WTC11 (cell line): ENCODE measurements around the gene NOP14. TPM values are rescaled to one million over a fixed set of nuclear protein-coding genes. Genes with fewer than 3 reads are reported as not detected.

Experiments used
- ATAC-seq: fragments of 200-7000 bp; cut with Tn5 transposase; 2 replicates; pipeline ENCODE4 v1.10.0; 2021; ENCODE audit warnings: mild to moderate bottlenecking, moderate library complexity
- CTCF ChIA-PET: fragments of 300-600 bp; sonication (Branson Sonifier 250); formaldehyde crosslinking; loops from one replicate; lab custom pipeline; 2021; ENCODE audit warnings: antibody characterized with exemption; lab: Charles Lee
- POLR2A ChIA-PET: fragments of 350-600 bp; sonication (Branson Sonifier 250); formaldehyde crosslinking; loops from one replicate; lab custom pipeline; 2021; ENCODE audit warnings: antibody characterized with exemption; lab: Charles Lee
- DNase-seq: peaks from one replicate; pipeline ENCODE4 v3.0.0; 2021; ENCODE audit warnings: low spot score
- H3K27ac Mint-ChIP-seq: 2 replicates; pipeline ENCODE4 v1.8.0; 2021; ENCODE audit warnings: mixed read lengths
- H3K27me3 Mint-ChIP-seq: 2 replicates; pipeline ENCODE4 v1.8.0; 2021; ENCODE audit warnings: low read depth, mild to moderate bottlenecking, moderate library complexity, mixed read lengths
- H3K36me3 Mint-ChIP-seq: 2 replicates; pipeline ENCODE4 v1.8.0; 2021; ENCODE audit warnings: mixed read lengths
- H3K4me1 Mint-ChIP-seq: 2 replicates; pipeline ENCODE4 v1.8.0; 2022; ENCODE audit warnings: mixed read lengths
- H3K4me3 Mint-ChIP-seq: 2 replicates; pipeline ENCODE4 v1.8.0; 2021; ENCODE audit warnings: mild to moderate bottlenecking, moderate library complexity, mixed read lengths
- H3K9me3 Mint-ChIP-seq: 2 replicates; pipeline ENCODE4 v1.8.0; 2021; ENCODE audit warnings: mixed read lengths
- KAT7 ChIP-seq: sonication (generic); formaldehyde crosslinking; IDR thresholded peaks from 2 replicates; pipeline ENCODE4 v1.8.1; 2023; ENCODE audit warnings: missing genetic modification reagents, mild to moderate bottlenecking, borderline replicate concordance
- NR3C1 ChIP-seq: sonication (generic); formaldehyde crosslinking; conservative IDR thresholded peaks from 2 replicates; pipeline ENCODE4 v1.8.1; 2023; ENCODE audit warnings: low read depth, mild to moderate bottlenecking, missing genetic modification reagents
- OVOL2 ChIP-seq: fragments of 250-450 bp; sonication (Bioruptor Pico); IDR thresholded peaks from 2 replicates; pipeline ENCODE4 v1.9.0; 2021; ENCODE audit warnings: mild to moderate bottlenecking, borderline replicate concordance
- PRRX2 ChIP-seq: fragments of 250-450 bp; sonication (Bioruptor Pico); IDR thresholded peaks from 2 replicates; pipeline ENCODE4 v1.8.0; 2021; ENCODE audit warnings: mild to moderate bottlenecking
- SMAD3 ChIP-seq: sonication (generic); formaldehyde crosslinking; IDR thresholded peaks from 2 replicates; pipeline ENCODE4 v1.8.0; 2022; ENCODE audit warnings: missing genetic modification reagents, mild to moderate bottlenecking, borderline replicate concordance
- SP1 ChIP-seq: sonication (generic); formaldehyde crosslinking; conservative IDR thresholded peaks from 2 replicates; pipeline ENCODE4 v1.8.1; 2022; ENCODE audit warnings: missing genetic modification reagents
- ZNF671 ChIP-seq: fragments of 250-450 bp; sonication (Bioruptor Pico); IDR thresholded peaks from 2 replicates; pipeline ENCODE4 v1.8.0; 2021; ENCODE audit warnings: mild to moderate bottlenecking
- total RNA-seq: library from RNA; stranded (reverse); gene quantifications from 3 replicates; pipeline ENCODE4 v1.2.3, GENCODE V29; 2021
- TF ChIP-seq, protein P1 (sequence below): sonication (generic); formaldehyde crosslinking; IDR thresholded peaks from 2 replicates; pipeline ENCODE4 v1.8.1; 2023; ENCODE audit warnings: mild to moderate bottlenecking, missing genetic modification reagents
- TF ChIP-seq, protein P2 (sequence below): sonication (generic); formaldehyde crosslinking; IDR thresholded peaks from 2 replicates; pipeline ENCODE4 v1.8.1; 2022; ENCODE audit warnings: mild to moderate bottlenecking, moderate library complexity, missing genetic modification reagents
- TF ChIP-seq, protein P3 (sequence below): sonication (generic); formaldehyde crosslinking; IDR thresholded peaks from 2 replicates; pipeline ENCODE4 v1.8.1; 2023; ENCODE audit warnings: mild to moderate bottlenecking, missing genetic modification reagents, moderate library complexity
- TF ChIP-seq, protein P4 (sequence below): sonication (generic); formaldehyde crosslinking; IDR thresholded peaks from 2 replicates; pipeline ENCODE4 v1.8.0; 2023; ENCODE audit warnings: missing genetic modification reagents, mild to moderate bottlenecking, borderline replicate concordance
- TF ChIP-seq, protein P5 (sequence below): sonication (generic); formaldehyde crosslinking; IDR thresholded peaks from 2 replicates; pipeline ENCODE4 v1.8.0; 2022; ENCODE audit warnings: mild to moderate bottlenecking, missing genetic modification reagents
- TF ChIP-seq, protein P6 (sequence below): fragments of 250-450 bp; sonication (Bioruptor Pico); IDR thresholded peaks from 2 replicates; pipeline ENCODE4 v1.9.0; 2021; ENCODE audit warnings: mild to moderate bottlenecking
- TF ChIP-seq, protein P7 (sequence below): sonication (generic); formaldehyde crosslinking; IDR thresholded peaks from 2 replicates; pipeline ENCODE4 v1.8.0; 2023; ENCODE audit warnings: missing genetic modification reagents
- TF ChIP-seq, protein P8 (sequence below): sonication (generic); formaldehyde crosslinking; IDR thresholded peaks from 2 replicates; pipeline ENCODE4 v1.8.0; 2022; ENCODE audit warnings: mild to moderate bottlenecking, missing genetic modification reagents
- TF ChIP-seq, protein P9 (sequence below): fragments of 200-600 bp; IDR thresholded peaks from 2 replicates; pipeline ENCODE4 v1.8.0; 2022; ENCODE audit warnings: antibody characterized with exemption
- TF ChIP-seq, protein P10 (sequence below): sonication (generic); formaldehyde crosslinking; conservative IDR thresholded peaks from 2 replicates; pipeline ENCODE4 v1.8.1; 2023; ENCODE audit warnings: mild to moderate bottlenecking, low read depth, missing genetic modification reagents, moderate library complexity

NOP14 gene
- total RNA-seq, 1 experiment from 2014 or later: 39.1 TPM

DNA sequence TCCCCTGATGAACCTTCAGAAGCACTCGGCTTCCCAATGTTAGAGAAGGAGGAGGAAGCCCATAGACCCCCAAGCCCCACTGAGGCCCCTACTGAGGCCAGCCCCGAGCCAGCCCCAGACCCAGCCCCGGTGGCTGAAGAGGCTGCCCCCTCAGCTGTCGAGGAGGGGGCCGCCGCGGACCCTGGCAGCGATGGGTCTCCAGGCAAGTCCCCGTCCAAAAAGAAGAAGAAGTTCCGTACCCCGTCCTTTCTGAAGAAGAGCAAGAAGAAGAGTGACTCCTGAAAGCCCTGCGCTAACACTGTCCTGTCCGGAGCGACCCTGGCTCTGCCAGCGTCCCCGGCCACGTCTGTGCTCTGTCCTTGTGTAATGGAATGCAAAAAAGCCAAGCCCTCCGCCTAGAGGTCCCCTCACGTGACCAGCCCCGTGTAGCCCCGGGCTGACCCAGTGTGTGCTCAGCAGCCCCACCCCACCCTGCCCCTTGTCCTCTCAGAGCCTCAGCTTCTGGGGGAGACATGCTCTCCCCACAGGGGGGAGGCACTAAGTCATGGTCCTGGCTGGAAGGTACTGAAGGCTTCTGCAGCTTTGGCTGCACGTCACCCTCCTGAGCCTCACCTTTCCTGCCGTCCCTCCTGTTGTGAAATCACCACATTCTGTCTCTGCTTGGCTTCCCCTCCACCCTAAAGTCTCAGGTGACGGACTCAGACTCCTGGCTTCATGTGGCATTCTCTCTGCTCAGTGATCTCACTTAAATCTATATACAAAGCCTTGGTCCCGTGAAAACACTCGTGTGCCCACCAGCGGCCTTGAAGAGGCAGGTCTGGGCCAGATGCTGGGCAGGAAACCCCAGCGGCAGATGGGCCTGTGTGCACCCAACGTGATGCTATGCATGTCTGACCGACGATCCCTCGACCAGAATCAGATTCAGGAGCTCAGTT, 34.7 kb downstream of the NOP14 start:
- H3K27ac Mint-ChIP-seq: peak overlapping the region; percentile 90
- TF ChIP-seq, protein P1, sequence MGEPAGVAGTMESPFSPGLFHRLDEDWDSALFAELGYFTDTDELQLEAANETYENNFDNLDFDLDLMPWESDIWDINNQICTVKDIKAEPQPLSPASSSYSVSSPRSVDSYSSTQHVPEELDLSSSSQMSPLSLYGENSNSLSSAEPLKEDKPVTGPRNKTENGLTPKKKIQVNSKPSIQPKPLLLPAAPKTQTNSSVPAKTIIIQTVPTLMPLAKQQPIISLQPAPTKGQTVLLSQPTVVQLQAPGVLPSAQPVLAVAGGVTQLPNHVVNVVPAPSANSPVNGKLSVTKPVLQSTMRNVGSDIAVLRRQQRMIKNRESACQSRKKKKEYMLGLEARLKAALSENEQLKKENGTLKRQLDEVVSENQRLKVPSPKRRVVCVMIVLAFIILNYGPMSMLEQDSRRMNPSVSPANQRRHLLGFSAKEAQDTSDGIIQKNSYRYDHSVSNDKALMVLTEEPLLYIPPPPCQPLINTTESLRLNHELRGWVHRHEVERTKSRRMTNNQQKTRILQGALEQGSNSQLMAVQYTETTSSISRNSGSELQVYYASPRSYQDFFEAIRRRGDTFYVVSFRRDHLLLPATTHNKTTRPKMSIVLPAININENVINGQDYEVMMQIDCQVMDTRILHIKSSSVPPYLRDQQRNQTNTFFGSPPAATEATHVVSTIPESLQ (CRISPR knock-in tag): no peak
- no peak for TF ChIP-seq KAT7 (CRISPR knock-in tag)
- TF ChIP-seq SMAD3 (CRISPR knock-in tag): no peak
- no peak for TF ChIP-seq PRRX2
- TF ChIP-seq OVOL2 (CRISPR knock-in tag): no peak
- TF ChIP-seq, protein P2, sequence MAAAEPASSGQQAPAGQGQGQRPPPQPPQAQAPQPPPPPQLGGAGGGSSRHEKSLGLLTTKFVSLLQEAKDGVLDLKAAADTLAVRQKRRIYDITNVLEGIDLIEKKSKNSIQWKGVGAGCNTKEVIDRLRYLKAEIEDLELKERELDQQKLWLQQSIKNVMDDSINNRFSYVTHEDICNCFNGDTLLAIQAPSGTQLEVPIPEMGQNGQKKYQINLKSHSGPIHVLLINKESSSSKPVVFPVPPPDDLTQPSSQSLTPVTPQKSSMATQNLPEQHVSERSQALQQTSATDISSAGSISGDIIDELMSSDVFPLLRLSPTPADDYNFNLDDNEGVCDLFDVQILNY (CRISPR knock-in tag): no peak
- TF ChIP-seq, protein P3, sequence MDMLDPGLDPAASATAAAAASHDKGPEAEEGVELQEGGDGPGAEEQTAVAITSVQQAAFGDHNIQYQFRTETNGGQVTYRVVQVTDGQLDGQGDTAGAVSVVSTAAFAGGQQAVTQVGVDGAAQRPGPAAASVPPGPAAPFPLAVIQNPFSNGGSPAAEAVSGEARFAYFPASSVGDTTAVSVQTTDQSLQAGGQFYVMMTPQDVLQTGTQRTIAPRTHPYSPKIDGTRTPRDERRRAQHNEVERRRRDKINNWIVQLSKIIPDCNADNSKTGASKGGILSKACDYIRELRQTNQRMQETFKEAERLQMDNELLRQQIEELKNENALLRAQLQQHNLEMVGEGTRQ (CRISPR knock-in tag): no peak
- no peaks in the 10 kb centered on the region for H3K27me3 Mint-ChIP-seq
- ChIA-PET POLR2A (interaction anchor here (1.6 kb wide), 1 partner anchor 8 kb away, joined by 3 read pairs; no protein-coding TSS in a partner anchor), CTCF (no interaction called here)
- peaks cover 3% of the 10 kb centered on the region; the same call in 1 of the 2 replicates for H3K9me3 Mint-ChIP-seq
- no peak for ATAC-seq
- no peak for DNase-seq
- peaks cover 43% of the 10 kb centered on the region for H3K36me3 Mint-ChIP-seq
- peaks cover 18% of the 10 kb centered on the region for H3K4me1 Mint-ChIP-seq
- H3K4me3 Mint-ChIP-seq: no peak overlapping the region

DNA sequence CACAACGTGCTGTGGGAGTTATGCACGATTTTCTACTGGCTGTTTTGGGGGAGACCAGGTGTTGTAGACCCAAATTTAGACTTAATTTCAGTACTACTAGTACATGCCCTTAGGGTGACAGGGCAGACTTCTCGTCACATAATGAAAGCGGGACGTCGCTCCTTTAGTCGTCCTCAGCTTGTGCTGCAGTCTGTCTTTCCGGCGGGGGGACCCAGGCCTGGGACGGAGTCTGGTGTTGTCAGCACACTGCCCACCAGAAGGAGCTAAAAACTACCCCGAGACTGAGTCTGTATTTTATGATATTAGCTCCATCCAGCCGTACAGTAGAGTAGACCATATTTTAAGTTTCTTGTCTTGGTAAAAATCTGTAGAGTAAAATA, 35.5 kb downstream of the NOP14 start:
- peaks cover 6% of the 10 kb centered on the region; the same call in 1 of the 2 replicates for H3K9me3 Mint-ChIP-seq
- peak overlapping the region; percentile 64 for H3K27ac Mint-ChIP-seq
- ChIA-PET CTCF (no interaction called here), POLR2A (interaction anchor here (1.6 kb wide), 1 partner anchor 9 kb away, joined by 3 read pairs; no protein-coding TSS in a partner anchor)
- no peaks in the 10 kb centered on the region for H3K27me3 Mint-ChIP-seq
- peaks cover 48% of the 10 kb centered on the region for H3K36me3 Mint-ChIP-seq
- DNase-seq (no peak), ATAC-seq (no peak)
- no peak overlapping the region for H3K4me3 Mint-ChIP-seq
- peaks cover 17% of the 10 kb centered on the region for H3K4me1 Mint-ChIP-seq
- TF ChIP-seq, protein P4, sequence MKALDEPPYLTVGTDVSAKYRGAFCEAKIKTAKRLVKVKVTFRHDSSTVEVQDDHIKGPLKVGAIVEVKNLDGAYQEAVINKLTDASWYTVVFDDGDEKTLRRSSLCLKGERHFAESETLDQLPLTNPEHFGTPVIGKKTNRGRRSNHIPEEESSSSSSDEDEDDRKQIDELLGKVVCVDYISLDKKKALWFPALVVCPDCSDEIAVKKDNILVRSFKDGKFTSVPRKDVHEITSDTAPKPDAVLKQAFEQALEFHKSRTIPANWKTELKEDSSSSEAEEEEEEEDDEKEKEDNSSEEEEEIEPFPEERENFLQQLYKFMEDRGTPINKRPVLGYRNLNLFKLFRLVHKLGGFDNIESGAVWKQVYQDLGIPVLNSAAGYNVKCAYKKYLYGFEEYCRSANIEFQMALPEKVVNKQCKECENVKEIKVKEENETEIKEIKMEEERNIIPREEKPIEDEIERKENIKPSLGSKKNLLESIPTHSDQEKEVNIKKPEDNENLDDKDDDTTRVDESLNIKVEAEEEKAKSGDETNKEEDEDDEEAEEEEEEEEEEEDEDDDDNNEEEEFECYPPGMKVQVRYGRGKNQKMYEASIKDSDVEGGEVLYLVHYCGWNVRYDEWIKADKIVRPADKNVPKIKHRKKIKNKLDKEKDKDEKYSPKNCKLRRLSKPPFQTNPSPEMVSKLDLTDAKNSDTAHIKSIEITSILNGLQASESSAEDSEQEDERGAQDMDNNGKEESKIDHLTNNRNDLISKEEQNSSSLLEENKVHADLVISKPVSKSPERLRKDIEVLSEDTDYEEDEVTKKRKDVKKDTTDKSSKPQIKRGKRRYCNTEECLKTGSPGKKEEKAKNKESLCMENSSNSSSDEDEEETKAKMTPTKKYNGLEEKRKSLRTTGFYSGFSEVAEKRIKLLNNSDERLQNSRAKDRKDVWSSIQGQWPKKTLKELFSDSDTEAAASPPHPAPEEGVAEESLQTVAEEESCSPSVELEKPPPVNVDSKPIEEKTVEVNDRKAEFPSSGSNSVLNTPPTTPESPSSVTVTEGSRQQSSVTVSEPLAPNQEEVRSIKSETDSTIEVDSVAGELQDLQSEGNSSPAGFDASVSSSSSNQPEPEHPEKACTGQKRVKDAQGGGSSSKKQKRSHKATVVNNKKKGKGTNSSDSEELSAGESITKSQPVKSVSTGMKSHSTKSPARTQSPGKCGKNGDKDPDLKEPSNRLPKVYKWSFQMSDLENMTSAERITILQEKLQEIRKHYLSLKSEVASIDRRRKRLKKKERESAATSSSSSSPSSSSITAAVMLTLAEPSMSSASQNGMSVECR (CRISPR knock-in tag): no peak
- TF ChIP-seq NR3C1 (CRISPR knock-in tag): no peak
- TF ChIP-seq, protein P5, sequence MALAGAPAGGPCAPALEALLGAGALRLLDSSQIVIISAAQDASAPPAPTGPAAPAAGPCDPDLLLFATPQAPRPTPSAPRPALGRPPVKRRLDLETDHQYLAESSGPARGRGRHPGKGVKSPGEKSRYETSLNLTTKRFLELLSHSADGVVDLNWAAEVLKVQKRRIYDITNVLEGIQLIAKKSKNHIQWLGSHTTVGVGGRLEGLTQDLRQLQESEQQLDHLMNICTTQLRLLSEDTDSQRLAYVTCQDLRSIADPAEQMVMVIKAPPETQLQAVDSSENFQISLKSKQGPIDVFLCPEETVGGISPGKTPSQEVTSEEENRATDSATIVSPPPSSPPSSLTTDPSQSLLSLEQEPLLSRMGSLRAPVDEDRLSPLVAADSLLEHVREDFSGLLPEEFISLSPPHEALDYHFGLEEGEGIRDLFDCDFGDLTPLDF: no peak
- TF ChIP-seq, protein P6, sequence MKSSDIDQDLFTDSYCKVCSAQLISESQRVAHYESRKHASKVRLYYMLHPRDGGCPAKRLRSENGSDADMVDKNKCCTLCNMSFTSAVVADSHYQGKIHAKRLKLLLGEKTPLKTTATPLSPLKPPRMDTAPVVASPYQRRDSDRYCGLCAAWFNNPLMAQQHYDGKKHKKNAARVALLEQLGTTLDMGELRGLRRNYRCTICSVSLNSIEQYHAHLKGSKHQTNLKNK (CRISPR knock-in tag): no peak
- TF ChIP-seq, protein P7, sequence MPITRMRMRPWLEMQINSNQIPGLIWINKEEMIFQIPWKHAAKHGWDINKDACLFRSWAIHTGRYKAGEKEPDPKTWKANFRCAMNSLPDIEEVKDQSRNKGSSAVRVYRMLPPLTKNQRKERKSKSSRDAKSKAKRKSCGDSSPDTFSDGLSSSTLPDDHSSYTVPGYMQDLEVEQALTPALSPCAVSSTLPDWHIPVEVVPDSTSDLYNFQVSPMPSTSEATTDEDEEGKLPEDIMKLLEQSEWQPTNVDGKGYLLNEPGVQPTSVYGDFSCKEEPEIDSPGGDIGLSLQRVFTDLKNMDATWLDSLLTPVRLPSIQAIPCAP (CRISPR knock-in tag): no peak
- TF ChIP-seq SP1 (CRISPR knock-in tag): no peak
- TF ChIP-seq, protein P8, sequence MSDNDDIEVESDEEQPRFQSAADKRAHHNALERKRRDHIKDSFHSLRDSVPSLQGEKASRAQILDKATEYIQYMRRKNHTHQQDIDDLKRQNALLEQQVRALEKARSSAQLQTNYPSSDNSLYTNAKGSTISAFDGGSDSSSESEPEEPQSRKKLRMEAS (CRISPR knock-in tag): no peak
- TF ChIP-seq, protein P9, sequence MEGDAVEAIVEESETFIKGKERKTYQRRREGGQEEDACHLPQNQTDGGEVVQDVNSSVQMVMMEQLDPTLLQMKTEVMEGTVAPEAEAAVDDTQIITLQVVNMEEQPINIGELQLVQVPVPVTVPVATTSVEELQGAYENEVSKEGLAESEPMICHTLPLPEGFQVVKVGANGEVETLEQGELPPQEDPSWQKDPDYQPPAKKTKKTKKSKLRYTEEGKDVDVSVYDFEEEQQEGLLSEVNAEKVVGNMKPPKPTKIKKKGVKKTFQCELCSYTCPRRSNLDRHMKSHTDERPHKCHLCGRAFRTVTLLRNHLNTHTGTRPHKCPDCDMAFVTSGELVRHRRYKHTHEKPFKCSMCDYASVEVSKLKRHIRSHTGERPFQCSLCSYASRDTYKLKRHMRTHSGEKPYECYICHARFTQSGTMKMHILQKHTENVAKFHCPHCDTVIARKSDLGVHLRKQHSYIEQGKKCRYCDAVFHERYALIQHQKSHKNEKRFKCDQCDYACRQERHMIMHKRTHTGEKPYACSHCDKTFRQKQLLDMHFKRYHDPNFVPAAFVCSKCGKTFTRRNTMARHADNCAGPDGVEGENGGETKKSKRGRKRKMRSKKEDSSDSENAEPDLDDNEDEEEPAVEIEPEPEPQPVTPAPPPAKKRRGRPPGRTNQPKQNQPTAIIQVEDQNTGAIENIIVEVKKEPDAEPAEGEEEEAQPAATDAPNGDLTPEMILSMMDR: no peak
- TF ChIP-seq, protein P10, sequence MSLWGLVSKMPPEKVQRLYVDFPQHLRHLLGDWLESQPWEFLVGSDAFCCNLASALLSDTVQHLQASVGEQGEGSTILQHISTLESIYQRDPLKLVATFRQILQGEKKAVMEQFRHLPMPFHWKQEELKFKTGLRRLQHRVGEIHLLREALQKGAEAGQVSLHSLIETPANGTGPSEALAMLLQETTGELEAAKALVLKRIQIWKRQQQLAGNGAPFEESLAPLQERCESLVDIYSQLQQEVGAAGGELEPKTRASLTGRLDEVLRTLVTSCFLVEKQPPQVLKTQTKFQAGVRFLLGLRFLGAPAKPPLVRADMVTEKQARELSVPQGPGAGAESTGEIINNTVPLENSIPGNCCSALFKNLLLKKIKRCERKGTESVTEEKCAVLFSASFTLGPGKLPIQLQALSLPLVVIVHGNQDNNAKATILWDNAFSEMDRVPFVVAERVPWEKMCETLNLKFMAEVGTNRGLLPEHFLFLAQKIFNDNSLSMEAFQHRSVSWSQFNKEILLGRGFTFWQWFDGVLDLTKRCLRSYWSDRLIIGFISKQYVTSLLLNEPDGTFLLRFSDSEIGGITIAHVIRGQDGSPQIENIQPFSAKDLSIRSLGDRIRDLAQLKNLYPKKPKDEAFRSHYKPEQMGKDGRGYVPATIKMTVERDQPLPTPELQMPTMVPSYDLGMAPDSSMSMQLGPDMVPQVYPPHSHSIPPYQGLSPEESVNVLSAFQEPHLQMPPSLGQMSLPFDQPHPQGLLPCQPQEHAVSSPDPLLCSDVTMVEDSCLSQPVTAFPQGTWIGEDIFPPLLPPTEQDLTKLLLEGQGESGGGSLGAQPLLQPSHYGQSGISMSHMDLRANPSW (CRISPR knock-in tag): no peak
- TF ChIP-seq ZNF671 (CRISPR knock-in tag): no peak
